CD14-positive monocyte (primary cell): Measurements from ENCODE around the gene NME1. TPM values are rescaled to one million over a fixed set of nuclear protein-coding genes. Genes with fewer than 3 reads are reported as not detected.

Experiments
- DNase-seq, 3 donors: peaks; one replicate each; pipeline ENCODE4 v3.0.0-alpha.2; 2011 to 2022
- H2AFZ ChIP-seq: 2 replicates; pipeline ENCODE4 v1.6.0; 2012; ENCODE audit warnings: mild to moderate bottlenecking, low read depth, low read length, inconsistent platforms; ENCODE audit not compliant: insufficient read depth, poor library complexity, severe bottlenecking
- H3K27ac ChIP-seq, 2 donors: 1 replicate in 1 of 2; 2 replicates in 1 of 2; pipeline ENCODE4 v1.5.1; 2012 to 2013; ENCODE audit warnings: low read length in 2 of 2, control low read depth in 1 of 2, inconsistent platforms in 1 of 2, low read depth in 1 of 2, mild to moderate bottlenecking in 1 of 2
- H3K27me3 ChIP-seq, 2 donors: one replicate each; pipeline versions ENCODE4 v1.6.0 to v1.6.1; 2011 to 2013; ENCODE audit warnings: low read length in 2 of 2; ENCODE audit not compliant: control insufficient read depth in 2 of 2, insufficient read depth in 2 of 2
- H3K36me3 ChIP-seq, 2 donors: replicated peaks in 1 of 2; 1 replicate in 1 of 2; 2 replicates in 1 of 2; pipeline versions ENCODE4 v1.5.1 to v1.6.1; 2012 to 2013; ENCODE audit warnings: low read length in 2 of 2, control low read depth in 1 of 2, inconsistent platforms in 1 of 2, mild to moderate bottlenecking in 1 of 2; ENCODE audit not compliant: insufficient read depth in 2 of 2, control insufficient read depth in 1 of 2
- H3K4me1 ChIP-seq, 2 donors: 1 replicate in 1 of 2; 2 replicates in 1 of 2; pipeline versions ENCODE4 v1.5.1 to v1.6.1; 2012 to 2013; ENCODE audit warnings: low read length in 2 of 2, control low read depth in 1 of 2, inconsistent platforms in 1 of 2, mild to moderate bottlenecking in 1 of 2, moderate library complexity in 1 of 2; ENCODE audit not compliant: insufficient read depth in 2 of 2, control insufficient read depth in 1 of 2
- H3K4me2 ChIP-seq: replicated peaks from 2 replicates; pipeline ENCODE3; 2012; ENCODE audit warnings: low read length, moderate library complexity, mild to moderate bottlenecking; ENCODE audit not compliant: poor library complexity, severe bottlenecking; ENCODE audit errors: extremely low read depth
- H3K4me3 ChIP-seq, 3 experiments: fragments of 200-600 bp in 1 of 3; sonication (generic) in 1 of 3; replicated peaks in 1 of 3; 1 replicate in 2 of 3; 2 replicates in 1 of 3; pipeline ENCODE4 v1.5.1; 2011 to 2013; ENCODE audit warnings: low read length in 3 of 3, mild to moderate bottlenecking in 3 of 3, control low read depth in 2 of 3, low read depth in 2 of 3, inconsistent platforms in 1 of 3, moderate library complexity in 1 of 3
- H3K79me2 ChIP-seq: 2 replicates; pipeline ENCODE4 v1.6.0; 2012; ENCODE audit warnings: mild to moderate bottlenecking, control low read depth, inconsistent platforms, low read length, moderate library complexity; ENCODE audit not compliant: insufficient read depth
- H3K9ac ChIP-seq: 2 replicates; pipeline ENCODE4 v1.6.0; 2017; ENCODE audit warnings: low read length, mild to moderate bottlenecking; ENCODE audit not compliant: insufficient read depth, poor library complexity, severe bottlenecking
- H3K9me3 ChIP-seq, 2 donors: replicated peaks in 1 of 2; 1 replicate in 1 of 2; 2 replicates in 1 of 2; pipeline versions ENCODE4 v1.5.1 to v1.6.1; 2012 to 2013; ENCODE audit warnings: low read length in 2 of 2, control low read depth in 1 of 2; ENCODE audit not compliant: control insufficient read depth in 1 of 2, insufficient read depth in 1 of 2
- H4K20me1 ChIP-seq: 2 replicates; pipeline ENCODE4 v1.6.0; 2012; ENCODE audit warnings: mild to moderate bottlenecking, low read length, control low read depth, moderate library complexity; ENCODE audit not compliant: insufficient read depth
- H3K27ac Mint-ChIP-seq, 7 donors: one replicate each; pipeline ENCODE4 v1.8.0; 2020; ENCODE audit warnings: mild to moderate bottlenecking in 7 of 7, mixed read lengths in 7 of 7, moderate library complexity in 6 of 7, inconsistent platforms in 2 of 7
- H3K27me3 Mint-ChIP-seq, 3 donors: one replicate each; pipeline ENCODE4 v1.8.0; 2021 to 2022; ENCODE audit warnings: low read depth in 3 of 3, mild to moderate bottlenecking in 3 of 3, mixed read lengths in 3 of 3, moderate library complexity in 3 of 3, inconsistent platforms in 1 of 3
- H3K36me3 Mint-ChIP-seq, 2 donors: one replicate each; pipeline ENCODE4 v1.8.0; 2020; ENCODE audit warnings: mixed read lengths in 2 of 2, inconsistent platforms in 1 of 2, mild to moderate bottlenecking in 1 of 2
- H3K4me1 Mint-ChIP-seq: one replicate; pipeline ENCODE4 v1.8.0; 2020; ENCODE audit warnings: mild to moderate bottlenecking, mixed read lengths
- H3K4me3 Mint-ChIP-seq, 2 donors: one replicate each; pipeline ENCODE4 v1.8.0; 2020; ENCODE audit warnings: mild to moderate bottlenecking in 2 of 2, mixed read lengths in 2 of 2, moderate library complexity in 1 of 2
- H3K9me3 Mint-ChIP-seq, 7 donors: one replicate each; pipeline ENCODE4 v1.8.0; 2020 to 2022; ENCODE audit warnings: mixed read lengths in 7 of 7, mild to moderate bottlenecking in 6 of 7, moderate library complexity in 6 of 7, inconsistent platforms in 2 of 7
- CTCF ChIP-seq: fragments of 200-600 bp; IDR thresholded peaks from one replicate; pipeline ENCODE4 v1.8.0; 2022; ENCODE audit warnings: antibody characterized with exemption, mild to moderate bottlenecking
- WGBS: methylation state at CpG from one replicate; pipeline ENCODE4 v1.1.5; 2013; ENCODE audit warnings: missing lambda C conversion rate; ENCODE audit not compliant: insufficient coverage; 5-methylcytosine and 5-hydroxymethylcytosine counted together
- intact Hi-C, 2 donors: fragments of 100-400 bp; cut with micrococcal nuclease; formaldehyde crosslinking; loops; one replicate each; pipeline versions ENCODE4 v1.15.0 to v1.15.1; 2023
- polyA plus RNA-seq, 3 donors: library from polyadenylated mRNA; depleted of rRNA in 1 of 3; unstranded in 2 of 3; stranded (reverse) in 1 of 3; fragments of 300-500 nt in 2 of 3; fragments of >200 nt in 1 of 3; fragmentation: Illumina TruSeq in 2 of 3; gene quantifications; 1 replicate in 2 of 3; 2 replicates in 1 of 3; pipeline ENCODE4 v1.2.3, GENCODE V29; 2012 to 2021

Gene NME1
- polyA plus RNA-seq, 3 donors: 14.8 to 51.4 (median 20.8) TPM

DNA sequence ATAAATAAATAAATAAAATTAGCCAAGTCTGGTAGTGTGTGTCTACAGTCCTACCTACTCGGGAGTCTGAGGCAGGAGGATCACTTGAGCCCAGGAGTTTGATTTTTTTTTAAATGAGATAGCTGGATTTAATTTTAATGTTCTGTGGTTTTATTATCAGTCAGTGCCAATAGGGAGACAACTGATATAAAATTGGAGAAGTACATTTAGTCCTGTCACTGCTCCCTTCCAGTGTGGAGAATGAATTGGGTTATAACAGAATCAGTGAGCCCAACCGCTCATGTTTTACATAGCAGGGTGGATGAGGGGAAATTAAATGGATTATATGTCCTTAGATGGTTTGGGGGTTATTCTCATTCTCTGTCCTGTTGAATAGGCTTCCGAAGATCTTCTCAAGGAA lies 6.2 kb downstream of the NME1 start:
- H3K79me2 ChIP-seq: peaks cover 16% of the 10 kb centered on the region
- H3K27ac Mint-ChIP-seq: no peak overlapping the region

GRCh38 chr17:51161541-51161940 lies 8.2 kb downstream of the NME1 start:
- H2AFZ ChIP-seq: no peak overlapping the region
- peaks cover 7 to 13% of the 10 kb centered on the region in 2 donors for H3K4me1 ChIP-seq
- H3K36me3 ChIP-seq: peaks cover 20 to 40% of the 10 kb centered on the region in 2 donors
- TF ChIP-seq CTCF: no peak
- Mint-ChIP-seq H3K4me1 (peaks cover 11% of the 10 kb centered on the region), H3K27ac (peak overlapping the region in 1 of 7 donors; percentile 5), H3K36me3 (peaks cover 30 to 39% of the 10 kb centered on the region in 2 donors), H3K27me3 (peaks cover 0 to 2% (median 0%) of the 10 kb centered on the region in 3 donors), H3K4me3 (no peak overlapping the region), H3K9me3 (no peaks in the 10 kb centered on the region)
- H3K27me3 ChIP-seq: no peaks in the 10 kb centered on the region
- no peaks in the 10 kb centered on the region for H4K20me1 ChIP-seq
- H3K9me3 ChIP-seq: no peaks in the 10 kb centered on the region
- H3K9ac ChIP-seq: no peak overlapping the region
- H3K4me3 ChIP-seq: no peak overlapping the region
- intact Hi-C loops: no loop called here
- H3K27ac ChIP-seq: no peak overlapping the region
- no peaks in the 10 kb centered on the region for H3K79me2 ChIP-seq
- WGBS: no CpG with 5 or more reads among the region's 3 CpGs
- H3K4me2 ChIP-seq: no peak overlapping the region
- no peak for DNase-seq

More for the DNA sequence above, 6.2 kb downstream of the NME1 start:
- no peak overlapping the region for H3K27ac ChIP-seq
- no peaks in the 10 kb centered on the region for H4K20me1 ChIP-seq
- H3K4me2 ChIP-seq: no peak overlapping the region
- H3K36me3 ChIP-seq: peaks cover 20 to 40% of the 10 kb centered on the region in 2 donors
- H3K9me3 ChIP-seq: no peaks in the 10 kb centered on the region
- no peak for DNase-seq
- intact Hi-C loops: loop anchor here in 1 of 2 donors (10.0 kb wide), 1 partner anchor 295 kb away; the partner anchor contains the start of gene TOB1
- no peaks in the 10 kb centered on the region for H3K27me3 ChIP-seq
- Mint-ChIP-seq H3K9me3 (no peaks in the 10 kb centered on the region), H3K4me1 (no peaks in the 10 kb centered on the region), H3K36me3 (peaks cover 35 to 47% of the 10 kb centered on the region in 2 donors), H3K4me3 (no peak overlapping the region), H3K27me3 (no peaks in the 10 kb centered on the region)
- no peak for TF ChIP-seq CTCF
- no peak overlapping the region for H3K4me3 ChIP-seq
- H2AFZ ChIP-seq: no peak overlapping the region
- no peak overlapping the region for H3K9ac ChIP-seq
- WGBS: 93% methylated on average over 2 of the region's 3 CpGs
- peaks cover under 1% of the 10 kb centered on the region in 2 donors for H3K4me1 ChIP-seq
